Measurements from ENCODE around the gene ZCWPW2. TPM values are rescaled to one million over a fixed set of nuclear protein-coding genes. Genes with fewer than 3 reads are reported as not detected.
A peak's percentile ranks its signal among the peaks of the same experiment; 100 is the strongest.

ZCWPW2 gene
- total RNA-seq, 4 donors from 2014 or later = 0.55 to 1.6 (median 1.3) TPM; not detected in 1

GRCh38 chr3:28495301-28495700 lies 146.8 kb downstream of the ZCWPW2 start:
- Histone ChIP-seq H3K4me3 (no peak overlapping the region), H3K27ac (no peak overlapping the region), H3K4me1 (no peaks in the 10 kb centered on the region), H3K9me3 (no peaks in the 10 kb centered on the region), H3K36me3 (no peaks in the 10 kb centered on the region), H3K27me3 (no peaks in the 10 kb centered on the region)
- no peak for DNase-seq
- no peak for ATAC-seq
- no peak for TF ChIP-seq CTCF (IDR thresholded peaks at IDR 0.05 in 4 of 5, conservative IDR thresholded peaks at IDR 0.05 in 1 of 5)
- TF ChIP-seq POLR2A (IDR thresholded peaks at IDR 0.05) = no peak
- intact Hi-C loops (cut with DNase I; ENCODE audit: low total_unique reads) (no loop called here), in situ Hi-C loops (cut with MboI; ENCODE audit: low sequenced_read_pairs in 4 of 4) (no loop called here)

GRCh38 chr3:28502397-28502937 lies 153.9 kb downstream of the ZCWPW2 start:
- Histone ChIP-seq H3K4me3 (no peak overlapping the region), H3K27ac (no peak overlapping the region), H3K36me3 (no peaks in the 10 kb centered on the region), H3K9me3 (no peaks in the 10 kb centered on the region), H3K4me1 (no peaks in the 10 kb centered on the region), H3K27me3 (no peaks in the 10 kb centered on the region)
- no peak for TF ChIP-seq POLR2A (IDR thresholded peaks at IDR 0.05)
- TF ChIP-seq CTCF (IDR thresholded peaks at IDR 0.05 in 4 of 5, conservative IDR thresholded peaks at IDR 0.05 in 1 of 5) = no peak
- ATAC-seq (no peak), DNase-seq (no peak)
- in situ Hi-C loops (cut with MboI; ENCODE audit: low sequenced_read_pairs in 4 of 4) (no loop called here), intact Hi-C loops (cut with DNase I; ENCODE audit: low total_unique reads) (no loop called here)

- no peaks in the 10 kb centered on the region for H3K9me3 ChIP-seq
- intact Hi-C loops (cut with DNase I; ENCODE audit: low total_unique reads) = no loop called here
- no peaks in the 10 kb centered on the region for H3K27me3 ChIP-seq
- no peak overlapping the region for H3K27ac ChIP-seq
- DNase-seq (no peak), ATAC-seq (no peak)
- H3K4me3 ChIP-seq = no peak overlapping the region
- no peak for TF ChIP-seq CTCF (IDR thresholded peaks at IDR 0.05 in 4 of 5, conservative IDR thresholded peaks at IDR 0.05 in 1 of 5)
- no peak for TF ChIP-seq POLR2A (IDR thresholded peaks at IDR 0.05)
- in situ Hi-C loops (cut with MboI; ENCODE audit: low sequenced_read_pairs in 4 of 4) = no loop called here
- H3K4me1 ChIP-seq = no peaks in the 10 kb centered on the region
- H3K36me3 ChIP-seq = no peaks in the 10 kb centered on the region
Observed at GRCh38 chr3:28504976-28505375, 156.5 kb downstream of the ZCWPW2 start.

- Histone ChIP-seq H3K27ac (no peak overlapping the region), H3K27me3 (no peaks in the 10 kb centered on the region), H3K9me3 (no peaks in the 10 kb centered on the region), H3K4me1 (no peaks in the 10 kb centered on the region), H3K4me3 (no peak overlapping the region), H3K36me3 (no peaks in the 10 kb centered on the region)
- in situ Hi-C loops (cut with MboI; ENCODE audit: low sequenced_read_pairs in 4 of 4) = no loop called here
- intact Hi-C loops (cut with DNase I; ENCODE audit: low total_unique reads) = no loop called here
- DNase-seq = no peak
- no peak for TF ChIP-seq POLR2A (IDR thresholded peaks at IDR 0.05)
- TF ChIP-seq CTCF (IDR thresholded peaks at IDR 0.05 in 4 of 5, conservative IDR thresholded peaks at IDR 0.05 in 1 of 5) = no peak
- ATAC-seq = peak in 1 of 2 donors; percentile 78
Observed at GRCh38 chr3:28521663-28522062, 173.1 kb downstream of the ZCWPW2 start.

GRCh38 chr3:28542351-28542750 lies 193.8 kb downstream of the ZCWPW2 start:
- intact Hi-C loops (cut with DNase I; ENCODE audit: low total_unique reads) = no loop called here

More at GRCh38 chr3:28542351-28542750, 193.8 kb downstream of the ZCWPW2 start:
- Histone ChIP-seq H3K27me3 (no peaks in the 10 kb centered on the region), H3K4me3 (no peak overlapping the region), H3K4me1 (no peaks in the 10 kb centered on the region), H3K36me3 (no peaks in the 10 kb centered on the region), H3K27ac (no peak overlapping the region), H3K9me3 (no peaks in the 10 kb centered on the region)
- TF ChIP-seq POLR2A (IDR thresholded peaks at IDR 0.05) (no peak), CTCF (IDR thresholded peaks at IDR 0.05 in 4 of 5, conservative IDR thresholded peaks at IDR 0.05 in 1 of 5) (no peak)
- DNase-seq (no peak), ATAC-seq (no peak)
- in situ Hi-C loops (cut with MboI; ENCODE audit: low sequenced_read_pairs in 4 of 4) = no loop called here
